Measurements from ENCODE around the gene FCSK.

The FCSK gene

GRCh38 chr16:70457446-70458166, 3.2 kb downstream of the FCSK start:
- no peak for DNase-seq

GRCh38 chr16:70460737-70461261, 6.4 kb downstream of the FCSK start:
- no peak for DNase-seq

GRCh38 chr16:70463235-70463634, 8.8 kb downstream of the FCSK start:
- no peak for DNase-seq

- DNase-seq, result no peak
Observed at GRCh38 chr16:70465999-70466804, 11.8 kb downstream of the FCSK start.

GRCh38 chr16:70466805-70467076, 12.3 kb downstream of the FCSK start:
- no peak for DNase-seq

GRCh38 chr16:70467113-70467512, 12.7 kb downstream of the FCSK start:
- DNase-seq, result no peak

GRCh38 chr16:70467608-70468007, 13.2 kb downstream of the FCSK start:
- no peak for DNase-seq

- DNase-seq, result no peak
Observed at GRCh38 chr16:70468776-70469525, 14.6 kb downstream of the FCSK start.

GRCh38 chr16:70470141-70470926, 15.9 kb downstream of the FCSK start:
- DNase-seq, result no peak

GRCh38 chr16:70470927-70471341, 16.5 kb downstream of the FCSK start:
- no peak for DNase-seq

- no peak for DNase-seq
Observed at GRCh38 chr16:70472786-70473433, 18.5 kb downstream of the FCSK start.

GRCh38 chr16:70473446-70474319, 19.3 kb downstream of the FCSK start:
- DNase-seq, result no peak

- no peak for DNase-seq
Observed at GRCh38 chr16:70474320-70475053, 20.1 kb downstream of the FCSK start.

- no peak for DNase-seq
Observed at GRCh38 chr16:70475054-70475871, 20.9 kb downstream of the FCSK start.

GRCh38 chr16:70476272-70477020, 22.1 kb downstream of the FCSK start:
- no peak for DNase-seq

GRCh38 chr16:70478169-70478568, 23.8 kb downstream of the FCSK start:
- DNase-seq, result no peak

GRCh38 chr16:70478912-70479341, 24.5 kb downstream of the FCSK start:
- no peak for DNase-seq
